ENCODE results near the gene MRPS33. TPM values are rescaled to one million over a fixed set of nuclear protein-coding genes. Genes with fewer than 3 reads are reported as not detected.

MRPS33 gene
- total RNA-seq, 1 experiment from 2014 or later: 57.1 TPM

- ChIA-PET CTCF (no interaction called here), POLR2A (ENCODE audit: unreplicated experiment) (no interaction called here)
- Histone ChIP-seq H3K4me1 (ENCODE audit: insufficient read depth, low read length) (no peaks in the 10 kb centered on the region), H4K20me1 (ENCODE audit: low read length) (no peaks in the 10 kb centered on the region), H2AFZ (ENCODE audit: low read length) (no peak overlapping the region), H3K36me3 (ENCODE audit: low read depth, low read length) (no peaks in the 10 kb centered on the region), H3K9me3 (ENCODE audit: low read length) (peaks cover 4% of the 10 kb centered on the region; the same call in 1 of the 2 replicates), H3K27ac (ENCODE audit: low read length) (no peak overlapping the region), H3K79me2 (ENCODE audit: low read length) (no peaks in the 10 kb centered on the region), H3K9me2 (replicated peaks; ENCODE audit: low read length) (no peaks in the 10 kb centered on the region), H3K4me2 (ENCODE audit: low read length) (no peak overlapping the region), H3K27me3 (ENCODE audit: low read length) (peaks cover 13% of the 10 kb centered on the region; the same call in 1 of the 2 replicates), H3K9ac (ENCODE audit: low read length) (no peak overlapping the region), H3F3A (ENCODE audit: low read length, unreplicated experiment) (no peaks in the 10 kb centered on the region), H3K4me3 (ENCODE audit: low read length) (no peak overlapping the region)
- intact Hi-C loops (cut with micrococcal nuclease): no loop called here
- DNase-seq (no peak), ATAC-seq (no peak)
- TF ChIP-seq EZH2 (IDR thresholded peaks at IDR 0.05; ENCODE audit: low read length, unreplicated experiment) (no peak), CTCF (conservative IDR thresholded peaks at IDR 0.05; ENCODE audit: low read depth, low read length) (no peak), EZH2phosphoT487 (IDR thresholded peaks at IDR 0.05; ENCODE audit: borderline replicate concordance, low read length) (no peak)
- no TSS peak for BruUV-seq (replicated peaks)
Measured at GRCh38 chr7:141023295-141023694, 8.5 kb upstream of the MRPS33 start.

GRCh38 chr7:141017555-141017954, 2.8 kb upstream of the MRPS33 start:
- Histone ChIP-seq H3K4me3 (ENCODE audit: low read length) (no peak overlapping the region), H3K9me3 (ENCODE audit: low read length) (no peaks in the 10 kb centered on the region), H3K27me3 (ENCODE audit: low read length) (peaks cover 22% of the 10 kb centered on the region; the same call in 1 of the 2 replicates), H3K9ac (ENCODE audit: low read length) (no peak overlapping the region), H3K79me2 (ENCODE audit: low read length) (peaks cover 16% of the 10 kb centered on the region), H3K36me3 (ENCODE audit: low read depth, low read length) (no peaks in the 10 kb centered on the region), H3K27ac (ENCODE audit: low read length) (no peak overlapping the region), H4K20me1 (ENCODE audit: low read length) (no peaks in the 10 kb centered on the region), H3K9me2 (replicated peaks; ENCODE audit: low read length) (no peaks in the 10 kb centered on the region), H3K4me2 (ENCODE audit: low read length) (no peak overlapping the region), H2AFZ (ENCODE audit: low read length) (no peak overlapping the region), H3K4me1 (ENCODE audit: insufficient read depth, low read length) (peaks cover 11% of the 10 kb centered on the region), H3F3A (ENCODE audit: low read length, unreplicated experiment) (peaks cover 4% of the 10 kb centered on the region)
- intact Hi-C loops (cut with micrococcal nuclease): loop anchor here (5.0 kb wide), 1 partner anchor 635 kb away; no protein-coding TSS in a partner anchor
- BruUV-seq (replicated peaks): no TSS peak
- ChIA-PET POLR2A (ENCODE audit: unreplicated experiment) (no interaction called here), CTCF (interaction anchor here (0.6 kb wide), 1 partner anchor 714 kb away, joined by 15 read pairs; no protein-coding TSS in a partner anchor)
- TF ChIP-seq EZH2 (IDR thresholded peaks at IDR 0.05; ENCODE audit: low read length, unreplicated experiment): no peak
- no peak for TF ChIP-seq CTCF (conservative IDR thresholded peaks at IDR 0.05; ENCODE audit: low read depth, low read length)
- TF ChIP-seq EZH2phosphoT487 (IDR thresholded peaks at IDR 0.05; ENCODE audit: borderline replicate concordance, low read length): no peak
- no peak for ATAC-seq
- DNase-seq: no peak

- peaks cover 7% of the 10 kb centered on the region for H3F3A ChIP-seq (ENCODE audit: low read length, unreplicated experiment)
- no peaks in the 10 kb centered on the region for H3K36me3 ChIP-seq (ENCODE audit: low read depth, low read length)
- H3K27me3 ChIP-seq (ENCODE audit: low read length): peaks cover 22% of the 10 kb centered on the region; the same call in 1 of the 2 replicates
- H2AFZ ChIP-seq (ENCODE audit: low read length): no peak overlapping the region
- ATAC-seq: no peak
- no peak for DNase-seq
- H3K27ac ChIP-seq (ENCODE audit: low read length): no peak overlapping the region
- H3K4me1 ChIP-seq (ENCODE audit: insufficient read depth, low read length): peaks cover 16% of the 10 kb centered on the region
- POLR2A ChIA-PET (ENCODE audit: unreplicated experiment): no interaction called here
- no peak overlapping the region for H3K4me2 ChIP-seq (ENCODE audit: low read length)
- CTCF ChIA-PET: interaction anchor here (0.6 to 0.7 kb wide), 2 partner anchors 15 to 1177 kb away, joined by 3 to 4 read pairs; no protein-coding TSS in a partner anchor
- no peaks in the 10 kb centered on the region for H3K9me3 ChIP-seq (ENCODE audit: low read length)
- intact Hi-C loops (cut with micrococcal nuclease): loop anchor here (5.0 kb wide), 1 partner anchor 636 kb away; no protein-coding TSS in a partner anchor
- H3K4me3 ChIP-seq (ENCODE audit: low read length): no peak overlapping the region
- no peaks in the 10 kb centered on the region for H4K20me1 ChIP-seq (ENCODE audit: low read length)
- no peak overlapping the region for H3K9ac ChIP-seq (ENCODE audit: low read length)
- TF ChIP-seq EZH2phosphoT487 (IDR thresholded peaks at IDR 0.05; ENCODE audit: borderline replicate concordance, low read length) (no peak), CTCF (conservative IDR thresholded peaks at IDR 0.05; ENCODE audit: low read depth, low read length) (no peak), EZH2 (IDR thresholded peaks at IDR 0.05; ENCODE audit: low read length, unreplicated experiment) (no peak)
- no TSS peak for BruUV-seq (replicated peaks)
- no peaks in the 10 kb centered on the region for H3K9me2 ChIP-seq (replicated peaks; ENCODE audit: low read length)
- H3K79me2 ChIP-seq (ENCODE audit: low read length): peaks cover 22% of the 10 kb centered on the region
Measured at GRCh38 chr7:141016349-141016748, 1.6 kb upstream of the MRPS33 start.

Measured in PC-3 (cell line).